GM23338 (cell line): Measurements from ENCODE around the gene DDR2. TPM values are rescaled to one million over a fixed set of nuclear protein-coding genes. Genes with fewer than 3 reads are reported as not detected.
"Not testable (repeated sequence)": the region's sequence is repeated elsewhere in the genome, so short reads cannot be mapped to it uniquely, and the experiment has no call there.

Source experiments
- ATAC-seq: fragments of 200-7000 bp; cut with Tn5 transposase; 3 replicates; pipeline ENCODE4 v1.9.1; 2020
- DNase-seq: peaks from one replicate; pipeline ENCODE4 v3.0.0-alpha.2; 2015; ENCODE audit warnings: low spot score
- H2AFZ ChIP-seq: fragments of 200-600 bp; sonication (generic); 2 replicates; pipeline ENCODE4 v1.8.0; 2016; ENCODE audit warnings: antibody characterized with exemption, mild to moderate bottlenecking, moderate library complexity
- H3F3A ChIP-seq: fragments of 200-600 bp; sonication (generic); replicated peaks from 2 replicates; pipeline ENCODE4 v1.8.0; 2017; ENCODE audit warnings: antibody characterized with exemption, mixed run types, low read depth
- H3K27ac ChIP-seq: fragments of 200-600 bp; sonication (generic); 2 replicates; pipeline ENCODE4 v1.6.1; 2016; ENCODE audit warnings: low read depth
- H3K27me3 ChIP-seq: fragments of 200-600 bp; sonication (generic); 2 replicates; pipeline ENCODE4 v1.8.0; 2016; ENCODE audit warnings: mild to moderate bottlenecking, mixed run types, moderate library complexity; ENCODE audit not compliant: insufficient read depth
- H3K36me3 ChIP-seq: fragments of 200-600 bp; sonication (generic); 2 replicates; pipeline ENCODE4 v1.8.0; 2016; ENCODE audit warnings: mild to moderate bottlenecking; ENCODE audit not compliant: insufficient read depth
- H3K4me1 ChIP-seq: fragments of 200-600 bp; sonication (generic); 2 replicates; pipeline ENCODE4 v1.8.0; 2016; ENCODE audit warnings: mild to moderate bottlenecking, moderate library complexity; ENCODE audit not compliant: insufficient read depth
- H3K4me2 ChIP-seq: fragments of 200-600 bp; sonication (generic); 2 replicates; pipeline ENCODE4 v1.7.1; 2017; ENCODE audit warnings: mixed run types
- H3K4me3 ChIP-seq: fragments of 200-600 bp; sonication (generic); 2 replicates; pipeline ENCODE4 v1.6.1; 2016; ENCODE audit warnings: mixed run types
- H3K79me2 ChIP-seq: fragments of 200-600 bp; sonication (generic); replicated peaks from 2 replicates; pipeline ENCODE4 v1.8.0; 2017; ENCODE audit warnings: mild to moderate bottlenecking; ENCODE audit not compliant: insufficient read depth
- H3K9me2 ChIP-seq: fragments of 200-600 bp; sonication (generic); 2 replicates; pipeline ENCODE4 v1.8.0; 2017; ENCODE audit not compliant: insufficient read depth
- H4K20me1 ChIP-seq: fragments of 200-600 bp; sonication (generic); replicated peaks from 2 replicates; pipeline ENCODE4 v1.8.0; 2017; ENCODE audit warnings: mild to moderate bottlenecking; ENCODE audit not compliant: insufficient read depth
- H3K27ac Mint-ChIP-seq: 2 replicates; pipeline ENCODE4 v1.8.0; 2020; ENCODE audit warnings: inconsistent platforms, mild to moderate bottlenecking, moderate library complexity, mixed read lengths
- H3K27me3 Mint-ChIP-seq: 3 replicates; pipeline ENCODE4 v1.8.0; 2022; ENCODE audit warnings: low read depth, mild to moderate bottlenecking, moderate library complexity, mixed read lengths, inconsistent platforms; ENCODE audit not compliant: insufficient read depth, poor library complexity
- H3K36me3 Mint-ChIP-seq: 3 replicates; pipeline ENCODE4 v1.8.0; 2021; ENCODE audit warnings: low read depth, mild to moderate bottlenecking, inconsistent platforms, moderate library complexity, mixed read lengths
- H3K4me1 Mint-ChIP-seq: 3 replicates; pipeline ENCODE4 v1.8.0; 2020; ENCODE audit warnings: mild to moderate bottlenecking, inconsistent platforms, mixed read lengths
- H3K4me3 Mint-ChIP-seq: 3 replicates; pipeline ENCODE4 v1.8.0; 2021; ENCODE audit warnings: moderate library complexity, mild to moderate bottlenecking, inconsistent platforms, mixed read lengths
- H3K9me3 Mint-ChIP-seq: 3 replicates; pipeline ENCODE4 v1.8.0; 2020; ENCODE audit warnings: moderate library complexity, mild to moderate bottlenecking, inconsistent platforms, mixed read lengths
- CREB1 ChIP-seq: fragments of 250-450 bp; sonication (Bioruptor Pico); IDR thresholded peaks from 2 replicates; pipeline ENCODE4 v1.5.0; 2020; ENCODE audit warnings: low read depth, mild to moderate bottlenecking, moderate library complexity
- ETS1 ChIP-seq: IDR thresholded peaks from 2 replicates; pipeline ENCODE4 v1.6.1; 2016; ENCODE audit warnings: antibody characterized with exemption
- EZH2phosphoT487 ChIP-seq: fragments of 200-600 bp; sonication (generic); IDR thresholded peaks from one replicate; pipeline ENCODE4 v1.8.1; 2018; ENCODE audit warnings: antibody characterized with exemption; ENCODE audit not compliant: unreplicated experiment
- JUNB ChIP-seq: IDR thresholded peaks from one replicate; pipeline ENCODE4 v1.6.1; 2016; ENCODE audit warnings: antibody characterized with exemption; ENCODE audit not compliant: unreplicated experiment
- POLR2AphosphoS5 ChIP-seq: IDR thresholded peaks from 2 replicates; pipeline ENCODE4 v1.6.1; 2016; ENCODE audit warnings: antibody characterized with exemption, low read depth
- polyA plus RNA-seq: library from polyadenylated mRNA; unstranded; fragments of >200 nt; fragmentation: Nextera tagmentation; extraction: Ambion mirVana; gene quantifications from 2 replicates; pipeline ENCODE4 v1.2.1, GENCODE V29; 2016
- total RNA-seq: library from RNA; depleted of rRNA; stranded (reverse); fragments of >200 nt; shearing (Covaris generic); gene quantifications from 2 replicates; pipeline ENCODE4 v1.2.3, GENCODE V29; 2014
- TF ChIP-seq, protein P1 (sequence below): fragments of 250-450 bp; sonication (Bioruptor Pico); IDR thresholded peaks from 2 replicates; pipeline ENCODE4 v1.5.0; 2020; ENCODE audit warnings: mild to moderate bottlenecking, moderate library complexity

DDR2 gene
- total and polyA plus RNA-seq, 2 experiments from 2014 or later, result 0.66 to 1.8 TPM

- DNase-seq (no peak), ATAC-seq (no peak)
- H3K27me3 ChIP-seq, result no peaks in the 10 kb centered on the region
- no peak for TF ChIP-seq JUNB
- no peak overlapping the region for H3K27ac Mint-ChIP-seq
- no peaks in the 10 kb centered on the region for H3K4me1 ChIP-seq
- 0 out of 2 replicates have a peak, but pooled peaks cover 3% of the 10 kb centered on the region for H3F3A ChIP-seq
- H3K79me2 ChIP-seq, result no peaks in the 10 kb centered on the region
- H3K36me3 Mint-ChIP-seq, result no peaks in the 10 kb centered on the region
- no peak overlapping the region for H3K27ac ChIP-seq
- H3K27me3 Mint-ChIP-seq, result peaks cover 7% of the 10 kb centered on the region
- H3K4me2 ChIP-seq, result no peak overlapping the region
- no peak overlapping the region for H3K4me3 Mint-ChIP-seq
- no peaks in the 10 kb centered on the region for H3K9me3 Mint-ChIP-seq
- no peaks in the 10 kb centered on the region for H3K9me2 ChIP-seq
- H3K4me3 ChIP-seq, result no peak overlapping the region
- no peak overlapping the region for H2AFZ ChIP-seq
- H3K4me1 Mint-ChIP-seq, result no peaks in the 10 kb centered on the region
- no peaks in the 10 kb centered on the region for H3K36me3 ChIP-seq
- no peaks in the 10 kb centered on the region for H4K20me1 ChIP-seq
Observed at GRCh38 chr1:162726555-162726954, 94.3 kb downstream of the DDR2 start.

DNA sequence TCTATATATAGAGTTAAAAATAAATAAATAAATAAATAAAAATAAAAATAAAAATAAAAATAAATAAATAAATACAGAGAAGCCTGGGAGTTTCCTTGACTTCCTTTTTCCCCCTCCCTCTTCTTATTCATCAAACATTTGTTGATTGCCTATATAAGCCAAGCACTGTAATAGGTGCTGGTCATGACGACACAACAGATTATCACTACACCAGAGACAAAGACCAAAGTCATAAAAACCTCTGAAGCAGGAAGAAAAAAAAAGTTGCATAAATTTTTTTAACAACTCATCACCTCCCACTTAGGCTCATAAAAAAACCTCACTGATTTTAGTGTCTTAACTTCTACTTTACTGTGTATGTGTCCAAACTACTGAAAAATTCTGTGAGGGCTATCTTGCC is 95.2 kb downstream of the DDR2 start:
- H3K9me3 Mint-ChIP-seq, H3K36me3 Mint-ChIP-seq, H3K36me3 ChIP-seq: not testable (repeated sequence)

GRCh38 chr1:162728573-162728972 is 96.3 kb downstream of the DDR2 start:
- Histone ChIP-seq H3K27me3 (no peaks in the 10 kb centered on the region), H3K4me1 (no peaks in the 10 kb centered on the region), H4K20me1 (no peaks in the 10 kb centered on the region), H2AFZ (no peak overlapping the region), H3K4me3 (no peak overlapping the region), H3K9me2 (no peaks in the 10 kb centered on the region), H3K79me2 (no peaks in the 10 kb centered on the region), H3K36me3 (no peaks in the 10 kb centered on the region), H3F3A (0 out of 2 replicates have a peak, but pooled peaks cover 3% of the 10 kb centered on the region), H3K4me2 (no peak overlapping the region), H3K27ac (no peak overlapping the region)
- no peaks in the 10 kb centered on the region for H3K9me3 Mint-ChIP-seq
- no peak for ATAC-seq
- H3K27ac Mint-ChIP-seq, result no peak overlapping the region
- H3K27me3 Mint-ChIP-seq, result peaks cover 7% of the 10 kb centered on the region
- DNase-seq, result no peak
- no peaks in the 10 kb centered on the region for H3K36me3 Mint-ChIP-seq
- no peak overlapping the region for H3K4me3 Mint-ChIP-seq
- H3K4me1 Mint-ChIP-seq, result peaks cover 4% of the 10 kb centered on the region; the same call in 1 of the 3 replicates
- TF ChIP-seq, protein P1, sequence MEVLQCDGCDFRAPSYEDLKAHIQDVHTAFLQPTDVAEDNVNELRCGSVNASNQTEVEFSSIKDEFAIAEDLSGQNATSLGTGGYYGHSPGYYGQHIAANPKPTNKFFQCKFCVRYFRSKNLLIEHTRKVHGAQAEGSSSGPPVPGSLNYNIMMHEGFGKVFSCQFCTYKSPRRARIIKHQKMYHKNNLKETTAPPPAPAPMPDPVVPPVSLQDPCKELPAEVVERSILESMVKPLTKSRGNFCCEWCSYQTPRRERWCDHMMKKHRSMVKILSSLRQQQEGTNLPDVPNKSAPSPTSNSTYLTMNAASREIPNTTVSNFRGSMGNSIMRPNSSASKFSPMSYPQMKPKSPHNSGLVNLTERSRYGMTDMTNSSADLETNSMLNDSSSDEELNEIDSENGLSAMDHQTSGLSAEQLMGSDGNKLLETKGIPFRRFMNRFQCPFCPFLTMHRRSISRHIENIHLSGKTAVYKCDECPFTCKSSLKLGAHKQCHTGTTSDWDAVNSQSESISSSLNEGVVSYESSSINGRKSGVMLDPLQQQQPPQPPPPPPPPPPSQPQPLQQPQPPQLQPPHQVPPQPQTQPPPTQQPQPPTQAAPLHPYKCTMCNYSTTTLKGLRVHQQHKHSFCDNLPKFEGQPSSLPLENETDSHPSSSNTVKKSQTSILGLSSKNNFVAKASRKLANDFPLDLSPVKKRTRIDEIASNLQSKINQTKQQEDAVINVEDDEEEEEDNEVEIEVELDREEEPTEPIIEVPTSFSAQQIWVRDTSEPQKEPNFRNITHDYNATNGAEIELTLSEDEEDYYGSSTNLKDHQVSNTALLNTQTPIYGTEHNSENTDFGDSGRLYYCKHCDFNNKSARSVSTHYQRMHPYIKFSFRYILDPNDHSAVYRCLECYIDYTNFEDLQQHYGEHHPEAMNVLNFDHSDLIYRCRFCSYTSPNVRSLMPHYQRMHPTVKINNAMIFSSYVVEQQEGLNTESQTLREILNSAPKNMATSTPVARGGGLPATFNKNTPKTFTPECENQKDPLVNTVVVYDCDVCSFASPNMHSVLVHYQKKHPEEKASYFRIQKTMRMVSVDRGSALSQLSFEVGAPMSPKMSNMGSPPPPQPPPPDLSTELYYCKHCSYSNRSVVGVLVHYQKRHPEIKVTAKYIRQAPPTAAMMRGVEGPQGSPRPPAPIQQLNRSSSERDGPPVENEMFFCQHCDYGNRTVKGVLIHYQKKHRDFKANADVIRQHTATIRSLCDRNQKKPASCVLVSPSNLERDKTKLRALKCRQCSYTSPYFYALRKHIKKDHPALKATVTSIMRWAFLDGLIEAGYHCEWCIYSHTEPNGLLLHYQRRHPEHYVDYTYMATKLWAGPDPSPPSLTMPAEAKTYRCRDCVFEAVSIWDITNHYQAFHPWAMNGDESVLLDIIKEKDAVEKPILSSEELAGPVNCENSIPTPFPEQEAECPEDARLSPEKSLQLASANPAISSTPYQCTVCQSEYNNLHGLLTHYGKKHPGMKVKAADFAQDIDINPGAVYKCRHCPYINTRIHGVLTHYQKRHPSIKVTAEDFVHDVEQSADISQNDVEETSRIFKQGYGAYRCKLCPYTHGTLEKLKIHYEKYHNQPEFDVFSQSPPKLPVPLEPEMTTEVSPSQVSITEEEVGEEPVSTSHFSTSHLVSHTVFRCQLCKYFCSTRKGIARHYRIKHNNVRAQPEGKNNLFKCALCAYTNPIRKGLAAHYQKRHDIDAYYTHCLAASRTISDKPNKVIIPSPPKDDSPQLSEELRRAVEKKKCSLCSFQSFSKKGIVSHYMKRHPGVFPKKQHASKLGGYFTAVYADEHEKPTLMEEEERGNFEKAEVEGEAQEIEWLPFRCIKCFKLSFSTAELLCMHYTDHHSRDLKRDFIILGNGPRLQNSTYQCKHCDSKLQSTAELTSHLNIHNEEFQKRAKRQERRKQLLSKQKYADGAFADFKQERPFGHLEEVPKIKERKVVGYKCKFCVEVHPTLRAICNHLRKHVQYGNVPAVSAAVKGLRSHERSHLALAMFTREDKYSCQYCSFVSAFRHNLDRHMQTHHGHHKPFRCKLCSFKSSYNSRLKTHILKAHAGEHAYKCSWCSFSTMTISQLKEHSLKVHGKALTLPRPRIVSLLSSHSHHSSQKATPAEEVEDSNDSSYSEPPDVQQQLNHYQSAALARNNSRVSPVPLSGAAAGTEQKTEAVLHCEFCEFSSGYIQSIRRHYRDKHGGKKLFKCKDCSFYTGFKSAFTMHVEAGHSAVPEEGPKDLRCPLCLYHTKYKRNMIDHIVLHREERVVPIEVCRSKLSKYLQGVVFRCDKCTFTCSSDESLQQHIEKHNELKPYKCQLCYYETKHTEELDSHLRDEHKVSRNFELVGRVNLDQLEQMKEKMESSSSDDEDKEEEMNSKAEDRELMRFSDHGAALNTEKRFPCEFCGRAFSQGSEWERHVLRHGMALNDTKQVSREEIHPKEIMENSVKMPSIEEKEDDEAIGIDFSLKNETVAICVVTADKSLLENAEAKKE (CRISPR knock-in tag), result no peak
- no peak for TF ChIP-seq EZH2phosphoT487
- TF ChIP-seq JUNB, result no peak
- no peak for TF ChIP-seq POLR2AphosphoS5
- TF ChIP-seq ETS1, result no peak
- no peak for TF ChIP-seq CREB1 (CRISPR knock-in tag)

More for the DNA sequence above, 95.2 kb downstream of the DDR2 start:
- H4K20me1 ChIP-seq, H3K27ac ChIP-seq, H3K4me3 ChIP-seq, H3K4me1 ChIP-seq, H3K4me2 ChIP-seq, H3K79me2 ChIP-seq, H3K4me3 Mint-ChIP-seq, H3K27me3 Mint-ChIP-seq, H3F3A ChIP-seq, H3K27me3 ChIP-seq, H2AFZ ChIP-seq, H3K27ac Mint-ChIP-seq, DNase-seq, H3K9me2 ChIP-seq, ATAC-seq, H3K4me1 Mint-ChIP-seq: not testable (repeated sequence)
